ENCODE data around the gene CXXC1.

The CXXC1 gene

DNA sequence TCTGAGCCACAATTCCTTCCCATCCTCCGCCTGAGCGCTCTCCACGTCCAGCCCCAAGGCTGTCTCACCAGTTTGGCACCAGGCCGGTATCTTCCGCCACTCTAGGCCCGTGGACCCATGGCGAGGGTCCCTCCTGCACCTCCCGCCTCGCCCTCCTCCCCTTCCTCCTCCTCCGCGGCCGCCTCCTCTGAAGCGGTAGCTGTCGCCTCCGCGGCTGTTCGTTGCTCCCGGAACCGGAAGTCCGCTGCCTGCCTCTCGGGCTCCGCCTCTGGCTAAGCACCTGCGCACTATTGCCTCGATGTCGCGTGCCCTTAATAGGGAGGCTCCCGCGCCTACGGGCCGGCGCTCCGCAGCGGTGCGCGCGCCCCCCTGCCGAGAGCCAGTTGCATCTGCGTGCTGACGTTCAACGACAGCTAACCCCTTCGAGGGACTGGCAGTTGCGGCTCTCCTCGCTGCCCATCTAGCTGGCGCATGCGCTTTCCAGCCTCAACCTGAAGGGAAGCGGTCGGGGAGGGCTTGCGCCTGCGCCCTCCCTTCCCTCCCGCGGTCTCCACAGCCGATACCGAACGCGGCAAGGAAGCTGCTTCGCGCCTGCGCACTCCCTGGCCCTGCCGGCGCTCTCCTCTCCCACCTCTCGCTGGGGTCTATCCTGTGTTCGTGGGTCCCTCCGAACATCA is 6.1 kb downstream of the CXXC1 start, which contains the start of gene MBD1:
Gene MBD1 (minus strand): TSS at position 229 of the 677 bp plus-strand sequence. CDS start 1,531 bp downstream, outside the sequence.
- Histone ChIP-seq H3K36me3 (ENCODE audit: insufficient read depth, low read depth, low read length) (peaks cover 63% of the 10 kb centered on the region), H3K27ac (ENCODE audit: low read length) (peak within 1 kb of the TSS; percentile 40), H3K9ac (ENCODE audit: low read depth, low read length) (peak within 1 kb of the TSS; percentile 96), H3K27me3 (ENCODE audit: insufficient read depth, low read length) (no peaks in the 10 kb centered on the region), H3K4me3 (ENCODE audit: low read length) (peak within 1 kb of the TSS; percentile 100), H3K4me1 (ENCODE audit: insufficient read depth, low read length) (peaks cover 7% of the 10 kb centered on the region), H3K9me3 (ENCODE audit: insufficient read depth, low read depth, low read length) (no peaks in the 10 kb centered on the region)

DNA sequence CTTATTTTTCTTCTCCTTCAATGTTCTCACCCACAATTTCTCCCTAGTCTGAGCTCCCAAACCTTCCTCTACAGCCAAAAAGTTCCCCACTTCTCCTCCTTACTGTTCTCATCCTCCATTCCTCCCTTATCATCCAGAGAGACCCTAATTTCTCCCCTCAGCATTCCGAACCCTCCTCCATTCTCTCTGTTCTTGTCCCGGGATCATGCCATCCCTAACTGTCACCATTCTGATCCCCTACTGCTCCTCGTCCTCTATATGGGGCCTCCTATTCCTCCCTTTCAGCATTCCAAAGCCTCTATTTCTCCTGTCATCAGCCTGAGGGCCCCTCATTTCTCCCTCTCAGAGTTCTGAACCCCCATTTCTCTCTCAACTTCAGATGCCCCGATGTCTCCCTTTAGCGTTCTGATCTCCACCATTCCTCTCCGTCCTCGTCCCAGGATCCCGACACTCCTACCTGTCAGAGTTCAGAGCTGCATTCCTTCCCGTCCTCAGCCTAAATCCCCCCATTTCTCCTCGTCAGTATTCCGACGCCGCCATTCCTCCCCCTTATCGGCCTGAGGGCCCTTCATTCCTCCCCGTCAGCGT is 6.7 kb downstream of the CXXC1 start:
- peaks cover 70% of the 10 kb centered on the region for H3K36me3 ChIP-seq (ENCODE audit: insufficient read depth, low read depth, low read length)
- H3K4me1 ChIP-seq (ENCODE audit: insufficient read depth, low read length) = peaks cover 7% of the 10 kb centered on the region
- H3K27ac ChIP-seq (ENCODE audit: low read length) = peak overlapping the region; percentile 40
- H3K4me3 ChIP-seq (ENCODE audit: low read length) = peak overlapping the region; percentile 100
- peak overlapping the region; percentile 96 for H3K9ac ChIP-seq (ENCODE audit: low read depth, low read length)
- H3K9me3 ChIP-seq (ENCODE audit: insufficient read depth, low read depth, low read length) = no peaks in the 10 kb centered on the region
- H3K27me3 ChIP-seq (ENCODE audit: insufficient read depth, low read length) = no peaks in the 10 kb centered on the region

DNA sequence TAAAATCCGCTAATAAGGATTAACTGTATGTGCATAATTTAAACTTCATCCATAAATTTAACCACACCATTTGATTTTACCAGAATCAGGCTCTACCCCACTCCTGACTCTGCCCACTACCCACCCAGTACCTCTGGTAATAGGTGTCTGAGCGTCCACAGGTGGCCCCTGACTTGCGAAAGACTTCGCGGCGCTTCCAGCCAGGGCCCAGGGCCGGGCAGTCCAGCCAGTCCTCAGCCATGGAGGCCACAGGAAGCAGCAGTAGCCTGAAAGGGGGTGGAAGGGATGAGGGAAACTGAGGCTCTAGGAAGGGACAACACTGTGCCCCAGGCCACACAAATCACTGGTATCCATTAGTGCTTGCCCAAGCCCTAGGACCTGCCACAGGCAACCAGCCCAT is 7.7 kb downstream of the CXXC1 start:
- Histone ChIP-seq H3K4me1 (ENCODE audit: insufficient read depth, low read length) (peaks cover 7% of the 10 kb centered on the region), H3K4me3 (ENCODE audit: low read length) (peak overlapping the region; percentile 100; the same call in 1 of the 2 replicates), H3K27ac (ENCODE audit: low read length) (no peak overlapping the region), H3K27me3 (ENCODE audit: insufficient read depth, low read length) (no peaks in the 10 kb centered on the region), H3K9ac (ENCODE audit: low read depth, low read length) (no peak overlapping the region), H3K36me3 (ENCODE audit: insufficient read depth, low read depth, low read length) (peaks cover 70% of the 10 kb centered on the region), H3K9me3 (ENCODE audit: insufficient read depth, low read depth, low read length) (no peaks in the 10 kb centered on the region)

DNA sequence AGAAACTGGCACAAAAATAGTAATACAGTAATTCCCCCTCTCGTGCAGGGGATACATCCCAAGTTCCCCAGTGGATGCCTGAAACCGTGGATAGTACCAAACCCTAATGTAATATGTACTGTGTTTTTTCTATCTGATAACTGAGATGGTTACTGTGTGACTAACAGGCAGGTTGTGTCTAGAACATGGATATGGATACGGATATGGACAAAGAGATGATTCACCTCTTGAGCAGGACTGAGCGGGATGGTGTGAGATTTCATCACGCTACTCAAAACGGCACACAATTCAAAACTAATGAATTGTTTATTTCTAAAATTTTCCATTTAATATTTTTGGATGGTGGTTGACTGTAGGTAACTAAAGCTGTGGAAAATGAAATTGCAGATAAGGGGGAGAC is 9.6 kb downstream of the CXXC1 start:
- Histone ChIP-seq H3K36me3 (ENCODE audit: insufficient read depth, low read depth, low read length) (peaks cover 70% of the 10 kb centered on the region), H3K27ac (ENCODE audit: low read length) (no peak overlapping the region), H3K4me3 (ENCODE audit: low read length) (no peak overlapping the region), H3K9me3 (ENCODE audit: insufficient read depth, low read depth, low read length) (no peaks in the 10 kb centered on the region), H3K27me3 (ENCODE audit: insufficient read depth, low read length) (no peaks in the 10 kb centered on the region), H3K4me1 (ENCODE audit: insufficient read depth, low read length) (peaks cover 7% of the 10 kb centered on the region), H3K9ac (ENCODE audit: low read depth, low read length) (no peak overlapping the region)

DNA sequence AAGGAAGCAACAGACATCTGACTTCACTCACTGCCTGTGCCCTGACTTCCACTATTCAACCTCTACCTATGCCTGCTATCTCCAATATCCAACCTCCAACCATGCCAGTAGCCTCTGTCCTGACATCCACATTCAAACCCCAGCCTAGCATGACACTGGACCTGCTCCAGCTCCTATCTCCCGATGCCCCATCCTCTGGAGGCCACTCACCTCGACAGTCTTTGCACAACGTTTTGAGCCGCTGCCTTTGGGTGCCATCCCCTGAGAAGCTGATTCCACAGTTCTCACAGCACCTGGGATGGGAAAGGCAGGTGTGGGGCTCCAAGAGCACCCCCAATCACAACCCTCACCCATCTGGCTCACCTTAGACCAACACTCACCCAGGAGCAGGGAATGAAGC is 11.0 kb downstream of the CXXC1 start:
- no peak overlapping the region for H3K27ac ChIP-seq (ENCODE audit: low read length)
- peaks cover 74% of the 10 kb centered on the region for H3K36me3 ChIP-seq (ENCODE audit: insufficient read depth, low read depth, low read length)
- H3K9me3 ChIP-seq (ENCODE audit: insufficient read depth, low read depth, low read length) = no peaks in the 10 kb centered on the region
- H3K27me3 ChIP-seq (ENCODE audit: insufficient read depth, low read length) = no peaks in the 10 kb centered on the region
- H3K9ac ChIP-seq (ENCODE audit: low read depth, low read length) = no peak overlapping the region
- peaks cover 7% of the 10 kb centered on the region for H3K4me1 ChIP-seq (ENCODE audit: insufficient read depth, low read length)
- no peak overlapping the region for H3K4me3 ChIP-seq (ENCODE audit: low read length)

DNA sequence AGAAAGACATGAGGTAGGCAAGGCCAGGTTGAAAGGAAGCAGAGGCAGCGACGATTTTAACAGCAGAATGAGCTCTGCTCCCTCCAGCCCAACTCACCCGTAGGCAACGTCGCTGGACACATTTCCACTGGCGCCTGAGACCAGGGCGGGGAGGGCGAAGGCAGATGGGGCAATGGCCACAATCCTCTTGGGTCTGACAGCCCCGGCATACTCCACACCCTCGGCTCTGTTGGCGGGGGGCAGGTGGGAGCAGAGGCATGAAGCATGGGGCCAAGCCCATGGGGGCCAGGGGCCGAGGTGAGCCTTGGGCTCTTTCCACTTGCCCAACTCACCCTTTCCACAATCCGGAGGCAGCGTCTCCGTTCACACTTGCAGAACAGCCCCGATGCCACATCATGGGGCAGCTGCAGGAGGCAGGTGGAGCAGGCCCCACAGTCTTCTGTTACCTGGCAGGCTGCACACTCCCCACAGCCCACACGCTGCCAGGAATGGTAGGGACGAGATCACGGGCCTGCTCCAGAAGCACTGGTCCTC is 11.9 kb downstream of the CXXC1 start:
- no peaks in the 10 kb centered on the region for H3K27me3 ChIP-seq (ENCODE audit: insufficient read depth, low read length)
- peaks cover 83% of the 10 kb centered on the region for H3K36me3 ChIP-seq (ENCODE audit: insufficient read depth, low read depth, low read length)
- H3K27ac ChIP-seq (ENCODE audit: low read length) = no peak overlapping the region
- no peak overlapping the region for H3K9ac ChIP-seq (ENCODE audit: low read depth, low read length)
- H3K4me1 ChIP-seq (ENCODE audit: insufficient read depth, low read length) = peaks cover 6% of the 10 kb centered on the region
- no peak overlapping the region for H3K4me3 ChIP-seq (ENCODE audit: low read length)
- no peaks in the 10 kb centered on the region for H3K9me3 ChIP-seq (ENCODE audit: insufficient read depth, low read depth, low read length)

DNA sequence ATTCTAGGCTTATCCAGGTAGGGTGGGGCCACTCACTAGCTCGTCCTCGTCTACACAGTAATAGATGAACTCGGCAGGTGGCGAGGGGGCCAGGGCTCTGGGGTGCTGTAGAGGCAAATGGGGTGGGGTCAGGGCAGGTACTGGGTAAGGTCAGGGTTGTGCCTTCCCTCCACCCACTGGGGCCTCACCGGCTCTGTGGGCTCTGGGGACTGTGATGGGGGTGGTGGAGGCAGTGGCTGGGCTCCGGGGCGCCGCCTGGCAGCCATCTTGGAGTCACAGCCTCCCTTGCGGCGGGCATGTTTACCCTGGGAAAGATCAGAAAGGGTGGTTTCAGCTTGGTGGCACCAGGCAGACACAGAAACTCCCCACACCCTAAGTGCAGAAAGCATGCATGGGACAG is 12.6 kb downstream of the CXXC1 start:
- Histone ChIP-seq H3K27me3 (ENCODE audit: insufficient read depth, low read length) (no peaks in the 10 kb centered on the region), H3K9me3 (ENCODE audit: insufficient read depth, low read depth, low read length) (no peaks in the 10 kb centered on the region), H3K9ac (ENCODE audit: low read depth, low read length) (no peak overlapping the region), H3K36me3 (ENCODE audit: insufficient read depth, low read depth, low read length) (peaks cover 90% of the 10 kb centered on the region), H3K4me3 (ENCODE audit: low read length) (no peak overlapping the region), H3K27ac (ENCODE audit: low read length) (no peak overlapping the region), H3K4me1 (ENCODE audit: insufficient read depth, low read length) (no peaks in the 10 kb centered on the region)

DNA sequence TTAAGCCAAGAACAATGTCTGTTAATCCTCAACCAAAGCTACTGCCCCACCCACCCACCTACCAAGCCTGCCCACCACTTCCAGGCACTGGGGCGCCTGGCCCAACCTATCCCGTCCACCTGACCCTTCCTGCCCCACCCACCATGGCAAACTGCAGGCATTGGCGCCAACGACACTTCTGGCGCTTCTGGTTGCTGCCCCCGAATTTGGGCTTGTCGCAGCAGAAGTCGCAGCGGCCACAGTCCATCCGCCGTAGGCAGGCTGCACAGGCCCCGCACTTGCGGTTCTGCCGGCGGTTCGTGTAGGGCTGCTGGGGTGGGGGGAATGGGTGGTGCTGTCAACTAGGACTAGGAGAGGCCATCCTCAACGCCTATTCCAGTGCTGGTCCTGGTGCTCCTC is 13.4 kb downstream of the CXXC1 start:
- H3K27me3 ChIP-seq (ENCODE audit: insufficient read depth, low read length) = no peaks in the 10 kb centered on the region
- H3K9me3 ChIP-seq (ENCODE audit: insufficient read depth, low read depth, low read length) = no peaks in the 10 kb centered on the region
- no peak overlapping the region for H3K4me3 ChIP-seq (ENCODE audit: low read length)
- no peaks in the 10 kb centered on the region for H3K4me1 ChIP-seq (ENCODE audit: insufficient read depth, low read length)
- peaks cover 90% of the 10 kb centered on the region for H3K36me3 ChIP-seq (ENCODE audit: insufficient read depth, low read depth, low read length)
- H3K27ac ChIP-seq (ENCODE audit: low read length) = no peak overlapping the region
- H3K9ac ChIP-seq (ENCODE audit: low read depth, low read length) = no peak overlapping the region

DNA sequence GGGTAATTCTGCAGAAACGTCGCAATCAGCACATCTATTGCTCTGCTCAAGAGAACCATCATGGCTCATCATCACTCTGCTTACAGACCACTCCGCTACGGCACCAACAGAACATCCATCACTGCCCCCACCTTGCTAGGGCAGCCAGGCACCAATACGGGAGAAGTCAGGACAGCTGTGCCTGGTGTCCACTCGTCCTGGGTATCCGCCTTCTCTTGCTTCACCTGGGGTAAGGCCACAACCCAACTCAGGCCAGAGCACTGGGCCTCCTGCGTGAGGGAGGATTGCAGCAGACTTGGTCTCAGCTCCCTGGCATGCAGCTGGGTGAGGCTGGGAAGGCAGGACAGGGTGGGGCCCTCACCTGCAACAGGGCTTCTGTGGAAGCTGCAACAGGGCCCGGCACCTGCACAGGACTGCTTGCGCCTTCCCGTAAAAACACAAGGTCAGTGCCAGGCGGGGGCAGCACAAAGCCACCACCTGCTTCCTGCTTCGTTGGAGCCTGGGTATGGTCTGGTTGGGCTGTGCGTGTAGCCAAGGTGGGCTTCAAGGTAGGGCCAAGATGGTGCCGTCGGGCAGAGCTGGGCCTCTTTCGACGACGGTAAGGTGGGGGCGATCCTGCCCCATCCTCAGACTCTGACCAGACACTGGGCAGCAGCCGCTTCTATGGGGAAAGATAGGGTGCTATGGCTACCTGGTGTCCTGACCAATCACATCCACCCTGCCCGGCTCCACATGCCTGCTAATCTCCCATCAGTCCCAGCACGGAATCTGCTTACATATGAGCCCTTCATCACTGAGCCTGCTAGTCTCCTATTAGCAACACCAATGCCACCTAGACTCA is 14.1 kb downstream of the CXXC1 start:
- H3K27me3 ChIP-seq (ENCODE audit: insufficient read depth, low read length) = no peaks in the 10 kb centered on the region
- no peak overlapping the region for H3K9ac ChIP-seq (ENCODE audit: low read depth, low read length)
- no peak overlapping the region for H3K4me3 ChIP-seq (ENCODE audit: low read length)
- H3K36me3 ChIP-seq (ENCODE audit: insufficient read depth, low read depth, low read length) = peaks cover 89% of the 10 kb centered on the region
- no peaks in the 10 kb centered on the region for H3K4me1 ChIP-seq (ENCODE audit: insufficient read depth, low read length)
- H3K27ac ChIP-seq (ENCODE audit: low read length) = no peak overlapping the region
- H3K9me3 ChIP-seq (ENCODE audit: insufficient read depth, low read depth, low read length) = no peaks in the 10 kb centered on the region

DNA sequence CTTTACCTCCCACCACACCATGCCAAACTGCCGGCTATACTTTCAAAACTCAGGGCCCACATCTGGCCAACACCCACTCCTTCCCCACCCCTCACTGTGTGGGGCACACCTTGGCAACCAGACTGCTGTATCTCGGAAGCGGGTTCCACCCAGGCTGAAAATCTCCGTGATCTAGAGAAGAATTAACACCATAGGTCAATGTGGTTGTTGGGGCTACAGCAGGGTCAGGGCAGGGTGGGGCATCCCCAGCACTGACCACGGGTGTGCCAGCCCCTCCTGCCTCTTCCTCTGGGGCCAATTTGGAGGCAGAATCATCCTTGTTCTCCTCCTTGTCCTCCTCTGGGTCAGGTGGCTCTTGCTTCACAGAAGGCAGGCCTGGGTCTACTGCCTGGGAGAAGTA is 14.9 kb downstream of the CXXC1 start:
- Histone ChIP-seq H3K27me3 (ENCODE audit: insufficient read depth, low read length) (no peaks in the 10 kb centered on the region), H3K27ac (ENCODE audit: low read length) (no peak overlapping the region), H3K36me3 (ENCODE audit: insufficient read depth, low read depth, low read length) (peaks cover 83% of the 10 kb centered on the region), H3K4me1 (ENCODE audit: insufficient read depth, low read length) (no peaks in the 10 kb centered on the region), H3K4me3 (ENCODE audit: low read length) (no peak overlapping the region), H3K9me3 (ENCODE audit: insufficient read depth, low read depth, low read length) (no peaks in the 10 kb centered on the region), H3K9ac (ENCODE audit: low read depth, low read length) (no peak overlapping the region)

DNA sequence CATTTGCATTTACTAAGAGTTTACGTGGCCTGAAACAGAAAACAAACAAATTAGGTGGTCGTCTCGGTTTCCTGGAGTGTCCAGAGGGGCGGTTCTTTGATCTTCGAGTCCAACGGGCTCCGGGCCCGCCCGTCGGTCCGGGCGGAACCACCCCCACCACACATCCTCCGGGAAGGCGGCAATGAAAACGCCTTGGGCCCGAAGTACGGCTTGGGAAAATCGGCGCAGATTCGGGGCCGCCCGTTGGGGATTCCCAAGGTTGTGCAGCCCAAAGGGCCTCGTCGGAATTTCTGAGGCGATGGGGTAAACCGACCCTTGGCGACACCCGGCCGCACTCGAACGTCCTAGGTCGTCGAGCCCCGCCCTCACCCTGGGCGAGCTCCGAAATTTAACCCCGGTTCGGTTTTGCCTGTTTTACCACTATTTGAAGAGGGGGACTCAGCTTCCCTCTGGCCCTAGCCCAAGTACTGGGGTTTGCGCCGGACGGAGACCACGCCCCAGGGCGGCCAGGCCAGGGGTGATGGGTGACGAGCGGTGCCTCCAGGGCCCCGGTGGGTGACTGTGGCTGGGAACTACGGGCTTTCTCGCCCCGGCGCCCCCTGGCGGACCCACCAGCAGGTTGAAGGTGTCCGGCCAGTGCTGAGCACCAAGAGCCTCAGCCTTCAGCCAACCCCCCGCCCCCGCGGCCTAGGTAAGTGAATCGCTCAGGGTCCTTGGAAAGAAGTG is 19.3 kb downstream of the CXXC1 start:
- peak overlapping the region; percentile 50; the same call in 1 of the 2 replicates for H3K4me3 ChIP-seq (ENCODE audit: low read length)
- H3K9ac ChIP-seq (ENCODE audit: low read depth, low read length) = no peak overlapping the region
- H3K27ac ChIP-seq (ENCODE audit: low read length) = no peak overlapping the region
- peaks cover 13% of the 10 kb centered on the region for H3K27me3 ChIP-seq (ENCODE audit: insufficient read depth, low read length)
- H3K36me3 ChIP-seq (ENCODE audit: insufficient read depth, low read depth, low read length) = peaks cover 43% of the 10 kb centered on the region
- no peaks in the 10 kb centered on the region for H3K9me3 ChIP-seq (ENCODE audit: insufficient read depth, low read depth, low read length)
- H3K4me1 ChIP-seq (ENCODE audit: insufficient read depth, low read length) = no peaks in the 10 kb centered on the region

Measured in iPS-20b (cell line).